HL-60 (cell line): Measurements from ENCODE around the gene DZIP1L.

Experiments used
- DNase-seq, 2 experiments: peaks; one replicate each; pipeline ENCODE4 v3.0.0-alpha.2; 2010 to 2020; ENCODE audit warnings: low read depth in 1 of 2, low spot score in 1 of 2
- H3K27ac ChIP-seq: fragments of 250-450 bp; sonication (Bioruptor Pico); replicated peaks from 2 replicates; pipeline ENCODE4 v1.5.1; 2020; ENCODE audit warnings: mild to moderate bottlenecking, moderate library complexity
- H3K27me3 ChIP-seq: fragments of 250-450 bp; sonication (Bioruptor Pico); 2 replicates; pipeline ENCODE4 v1.5.1; 2021; ENCODE audit warnings: mild to moderate bottlenecking, moderate library complexity; ENCODE audit not compliant: insufficient read depth, poor library complexity, severe bottlenecking
- H3K4me3 ChIP-seq: replicated peaks from 2 replicates; pipeline ENCODE4 v1.5.1; 2011; ENCODE audit warnings: mild to moderate bottlenecking, control low read depth, low read length; ENCODE audit not compliant: insufficient read depth
- CTCF ChIP-seq: IDR thresholded peaks from one replicate; pipeline ENCODE4 v1.5.1; 2011; ENCODE audit warnings: low read length, control low read depth, inconsistent platforms; ENCODE audit not compliant: insufficient read depth
- GABPA ChIP-seq: IDR thresholded peaks from 2 replicates; pipeline ENCODE4 v1.6.1; 2012; ENCODE audit warnings: low read depth
- POLR2AphosphoS5 ChIP-seq: IDR thresholded peaks from 2 replicates; pipeline ENCODE4 v1.6.1; 2012; ENCODE audit warnings: low read depth
- SPI1 ChIP-seq: IDR thresholded peaks from 2 replicates; pipeline ENCODE4 v1.6.1; 2012; ENCODE audit warnings: low read depth, mild to moderate bottlenecking, borderline replicate concordance
- TF ChIP-seq, protein P1 (sequence below): IDR thresholded peaks from 2 replicates; pipeline ENCODE4 v1.6.1; 2012; ENCODE audit warnings: low read depth; ENCODE audit not compliant: insufficient replicate concordance

The DZIP1L gene

DNA sequence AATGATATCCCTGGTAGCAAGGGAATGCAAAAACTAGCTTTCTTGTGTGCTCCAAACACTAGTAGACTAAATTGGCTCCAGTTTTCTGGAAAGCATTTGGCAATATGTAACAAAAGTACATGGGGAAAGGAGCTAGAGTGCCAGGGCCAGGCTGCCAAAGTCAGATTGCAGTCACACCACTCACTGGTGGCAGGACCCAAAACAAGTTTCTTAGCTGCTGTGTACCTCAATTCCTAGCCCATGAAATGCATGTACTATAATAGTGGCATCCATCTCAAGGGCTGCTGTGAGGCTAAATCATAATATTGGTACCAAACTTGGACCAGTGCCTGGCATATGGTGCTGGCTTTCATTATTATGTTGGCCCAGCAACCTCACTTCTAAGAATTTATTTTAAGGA is 56.1 kb downstream of the DZIP1L start:
- DNase-seq = no peak
- TF ChIP-seq, protein P1, sequence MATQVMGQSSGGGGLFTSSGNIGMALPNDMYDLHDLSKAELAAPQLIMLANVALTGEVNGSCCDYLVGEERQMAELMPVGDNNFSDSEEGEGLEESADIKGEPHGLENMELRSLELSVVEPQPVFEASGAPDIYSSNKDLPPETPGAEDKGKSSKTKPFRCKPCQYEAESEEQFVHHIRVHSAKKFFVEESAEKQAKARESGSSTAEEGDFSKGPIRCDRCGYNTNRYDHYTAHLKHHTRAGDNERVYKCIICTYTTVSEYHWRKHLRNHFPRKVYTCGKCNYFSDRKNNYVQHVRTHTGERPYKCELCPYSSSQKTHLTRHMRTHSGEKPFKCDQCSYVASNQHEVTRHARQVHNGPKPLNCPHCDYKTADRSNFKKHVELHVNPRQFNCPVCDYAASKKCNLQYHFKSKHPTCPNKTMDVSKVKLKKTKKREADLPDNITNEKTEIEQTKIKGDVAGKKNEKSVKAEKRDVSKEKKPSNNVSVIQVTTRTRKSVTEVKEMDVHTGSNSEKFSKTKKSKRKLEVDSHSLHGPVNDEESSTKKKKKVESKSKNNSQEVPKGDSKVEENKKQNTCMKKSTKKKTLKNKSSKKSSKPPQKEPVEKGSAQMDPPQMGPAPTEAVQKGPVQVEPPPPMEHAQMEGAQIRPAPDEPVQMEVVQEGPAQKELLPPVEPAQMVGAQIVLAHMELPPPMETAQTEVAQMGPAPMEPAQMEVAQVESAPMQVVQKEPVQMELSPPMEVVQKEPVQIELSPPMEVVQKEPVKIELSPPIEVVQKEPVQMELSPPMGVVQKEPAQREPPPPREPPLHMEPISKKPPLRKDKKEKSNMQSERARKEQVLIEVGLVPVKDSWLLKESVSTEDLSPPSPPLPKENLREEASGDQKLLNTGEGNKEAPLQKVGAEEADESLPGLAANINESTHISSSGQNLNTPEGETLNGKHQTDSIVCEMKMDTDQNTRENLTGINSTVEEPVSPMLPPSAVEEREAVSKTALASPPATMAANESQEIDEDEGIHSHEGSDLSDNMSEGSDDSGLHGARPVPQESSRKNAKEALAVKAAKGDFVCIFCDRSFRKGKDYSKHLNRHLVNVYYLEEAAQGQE = no peak
- no peak for TF ChIP-seq SPI1
- TF ChIP-seq GABPA = no peak
- no peak for TF ChIP-seq CTCF
- TF ChIP-seq POLR2AphosphoS5 = no peak
- Histone ChIP-seq H3K4me3 (no peak overlapping the region), H3K27ac (no peak overlapping the region), H3K27me3 (no peaks in the 10 kb centered on the region)

GRCh38 chr3:138057384-138057783 is 58.0 kb downstream of the DZIP1L start:
- no peak for DNase-seq
- no peak for TF ChIP-seq GABPA
- no peak for TF ChIP-seq CTCF
- TF ChIP-seq SPI1 = no peak
- TF ChIP-seq, protein P1 = no peak
- TF ChIP-seq POLR2AphosphoS5 = no peak
- Histone ChIP-seq H3K27me3 (no peaks in the 10 kb centered on the region), H3K27ac (no peak overlapping the region), H3K4me3 (no peak overlapping the region)

GRCh38 chr3:138054057-138054456 is 61.4 kb downstream of the DZIP1L start:
- no peak overlapping the region for H3K4me3 ChIP-seq
- TF ChIP-seq POLR2AphosphoS5 (no peak), CTCF (no peak), GABPA (no peak), SPI1 (no peak)
- TF ChIP-seq, protein P1 = no peak
- H3K27ac ChIP-seq = no peak overlapping the region
- H3K27me3 ChIP-seq = no peaks in the 10 kb centered on the region
- no peak for DNase-seq
